ENCODE results near the gene ZNF593.

Gene ZNF593

GRCh38 chr1:26153966-26154532, 15.7 kb upstream of the ZNF593 start:
- DNase-seq (ENCODE audit: insufficient read length, low spot score) (no peak), FAIRE-seq (no peak)
- no peak for TF ChIP-seq CTCF (IDR thresholded peaks at IDR 0.05; ENCODE audit: insufficient read depth, missing control alignments)

DNA sequence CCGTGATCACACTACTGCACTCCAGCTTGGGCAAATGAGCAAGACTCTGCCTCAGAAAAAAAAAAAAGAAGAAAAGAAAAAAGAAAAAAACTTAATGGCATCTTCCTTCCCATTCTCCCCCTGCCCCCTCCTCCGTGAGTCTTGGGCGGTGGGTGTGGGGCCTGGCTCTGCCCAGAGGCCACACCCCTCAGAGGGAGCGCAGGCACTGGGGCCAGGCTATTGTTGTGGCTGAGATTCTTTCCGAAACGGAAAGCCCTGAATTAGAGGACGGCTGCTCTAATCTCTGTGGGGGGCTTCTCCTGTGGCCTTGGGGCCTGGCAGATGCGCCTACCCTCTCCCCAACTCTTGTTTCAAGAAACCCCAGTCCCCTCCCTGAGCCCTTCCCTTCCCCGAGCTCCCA, 15.0 kb upstream of the ZNF593 start:
- TF ChIP-seq CTCF (IDR thresholded peaks at IDR 0.05; ENCODE audit: insufficient read depth, missing control alignments), result no peak
- no peak for DNase-seq (ENCODE audit: insufficient read length, low spot score)
- FAIRE-seq, result no peak

DNA sequence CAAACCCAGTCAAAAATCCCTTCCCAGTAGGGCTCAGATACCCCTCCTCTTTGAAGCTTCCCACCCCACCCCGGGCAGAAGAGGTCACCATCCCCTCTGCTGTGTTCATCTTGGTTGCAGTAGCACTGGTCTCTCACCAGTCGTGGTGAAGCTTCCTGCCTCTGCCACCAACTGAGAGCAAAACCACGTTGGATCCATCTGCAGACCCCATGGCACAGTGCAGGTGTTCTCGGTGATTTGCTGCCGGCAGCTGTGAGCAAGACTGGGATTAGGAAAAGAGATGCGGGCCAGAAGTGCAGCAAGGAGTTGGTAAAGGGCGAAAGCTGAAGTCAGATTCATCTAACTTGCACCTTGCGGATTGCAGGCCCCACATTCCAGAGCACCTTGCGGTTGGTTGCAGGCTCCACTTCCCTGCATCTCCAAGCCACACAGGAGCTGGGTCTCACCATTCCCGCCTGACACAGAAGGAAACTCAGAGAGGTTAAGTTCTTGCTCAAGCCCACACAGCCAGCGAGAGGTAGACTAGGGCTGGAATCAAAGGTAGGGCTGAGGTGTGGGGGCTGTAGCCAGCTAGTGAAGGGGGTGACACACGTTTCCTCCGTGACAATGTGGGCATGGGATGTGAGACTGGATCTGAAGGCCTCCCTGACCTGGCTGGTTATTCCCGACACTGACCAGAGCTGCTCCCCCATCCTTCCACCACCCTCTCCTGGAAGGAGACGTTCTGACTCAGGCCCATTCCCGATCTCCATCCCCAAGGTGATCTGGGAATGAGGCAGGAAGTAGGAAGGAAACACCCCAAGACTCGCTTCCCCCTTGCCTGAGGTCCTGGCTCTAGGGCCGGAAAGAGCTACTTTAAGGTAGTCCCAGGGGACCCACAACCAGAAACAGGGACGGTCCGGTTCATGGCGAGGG, 14.1 kb upstream of the ZNF593 start:
- TF ChIP-seq CTCF (IDR thresholded peaks at IDR 0.05; ENCODE audit: insufficient read depth, missing control alignments), result no peak

DNA sequence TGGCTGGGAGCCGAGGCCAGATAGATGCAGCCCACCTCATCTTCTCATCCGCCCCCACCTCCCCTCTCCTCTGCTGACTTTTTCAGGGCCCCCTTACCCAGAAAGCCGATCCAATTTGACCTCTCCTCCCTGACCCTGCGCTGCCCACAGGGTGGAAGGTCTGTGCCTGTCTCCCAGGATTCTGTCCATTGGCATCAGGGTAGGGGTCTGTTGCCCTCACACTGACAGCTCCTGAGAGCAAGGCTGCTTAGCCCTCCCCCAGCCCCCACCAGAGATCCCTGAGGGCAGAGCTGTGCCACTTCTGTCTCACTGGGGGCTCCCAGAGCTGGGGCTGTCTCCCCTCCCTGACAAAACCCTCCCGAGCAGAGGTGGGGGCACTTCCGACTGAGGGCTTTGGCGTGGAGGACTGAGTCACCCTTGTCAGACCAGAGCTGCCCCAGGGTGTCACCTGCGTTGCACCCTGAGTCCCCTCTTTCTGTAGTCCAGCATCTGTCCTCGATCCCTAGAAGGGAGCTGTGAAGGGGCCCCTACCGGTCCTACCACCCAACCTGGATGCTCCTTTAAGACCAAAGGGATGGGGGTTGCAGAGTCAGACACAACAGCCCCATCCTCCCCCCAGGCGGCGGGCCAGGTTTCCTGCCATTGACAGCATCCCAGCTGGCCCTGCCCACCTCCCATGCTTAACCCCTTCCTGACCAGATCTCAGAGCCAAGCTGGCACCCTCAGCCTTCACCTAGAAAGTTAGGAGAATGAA, 13.2 kb upstream of the ZNF593 start:
- FAIRE-seq (no peak), DNase-seq (ENCODE audit: insufficient read length, low spot score) (no peak)
- TF ChIP-seq CTCF (IDR thresholded peaks at IDR 0.05; ENCODE audit: insufficient read depth, missing control alignments), result no peak

More for the DNA sequence above, 14.1 kb upstream of the ZNF593 start:
- FAIRE-seq (no peak), DNase-seq (ENCODE audit: insufficient read length, low spot score) (no peak)

DNA sequence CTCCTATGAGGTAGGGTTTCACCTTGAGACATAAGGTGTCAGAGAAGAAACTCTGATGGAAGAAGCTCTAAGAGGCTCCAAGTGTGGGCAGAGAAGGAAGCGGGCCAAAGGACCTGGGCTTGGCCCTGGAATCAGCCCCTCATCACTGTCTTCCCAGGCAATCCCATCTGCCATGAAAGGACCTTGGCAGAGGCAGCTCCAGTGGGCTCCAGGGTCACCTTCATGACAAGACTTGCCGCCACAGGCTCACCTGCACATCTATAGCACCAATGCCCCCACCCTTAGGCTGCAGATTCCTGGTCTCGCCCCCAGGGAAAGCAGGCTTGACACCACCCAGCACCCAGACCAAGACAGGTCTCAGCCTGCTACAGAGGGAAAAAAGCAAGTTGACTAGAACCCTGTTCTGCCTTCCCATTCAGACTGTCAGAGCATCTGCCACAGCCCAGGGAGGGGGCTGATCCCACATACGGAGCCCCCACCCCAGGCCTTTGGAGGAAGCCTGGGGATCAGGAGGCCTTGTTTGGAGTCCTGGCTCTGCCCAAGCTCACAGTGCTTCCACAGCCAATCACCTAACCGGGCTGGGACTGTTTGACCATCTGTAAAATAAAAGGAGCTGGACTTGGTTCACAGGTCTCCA, 11.3 kb upstream of the ZNF593 start:
- no peak for DNase-seq (ENCODE audit: insufficient read length, low spot score)
- no peak for FAIRE-seq

More for the DNA sequence above, 11.3 kb upstream of the ZNF593 start:
- no peak for TF ChIP-seq CTCF (IDR thresholded peaks at IDR 0.05; ENCODE audit: insufficient read depth, missing control alignments)

All from D721Med (cell line).